GM23338 (cell line): ENCODE data around the gene SLC9A8. TPM values are rescaled to one million over a fixed set of nuclear protein-coding genes. Genes with fewer than 3 reads are reported as not detected.
A peak's percentile ranks its signal among the peaks of the same experiment; 100 is the strongest.

Source experiments
- ATAC-seq: fragments of 200-7000 bp; cut with Tn5 transposase; 3 replicates; pipeline ENCODE4 v1.9.1; 2020
- DNase-seq: peaks from one replicate; pipeline ENCODE4 v3.0.0-alpha.2; 2015; ENCODE audit warnings: low spot score
- H2AFZ ChIP-seq: fragments of 200-600 bp; sonication (generic); 2 replicates; pipeline ENCODE4 v1.8.0; 2016; ENCODE audit warnings: antibody characterized with exemption, mild to moderate bottlenecking, moderate library complexity
- H3F3A ChIP-seq: fragments of 200-600 bp; sonication (generic); replicated peaks from 2 replicates; pipeline ENCODE4 v1.8.0; 2017; ENCODE audit warnings: antibody characterized with exemption, mixed run types, low read depth
- H3K27ac ChIP-seq: fragments of 200-600 bp; sonication (generic); 2 replicates; pipeline ENCODE4 v1.6.1; 2016; ENCODE audit warnings: low read depth
- H3K27me3 ChIP-seq: fragments of 200-600 bp; sonication (generic); 2 replicates; pipeline ENCODE4 v1.8.0; 2016; ENCODE audit warnings: mild to moderate bottlenecking, mixed run types, moderate library complexity; ENCODE audit not compliant: insufficient read depth
- H3K36me3 ChIP-seq: fragments of 200-600 bp; sonication (generic); 2 replicates; pipeline ENCODE4 v1.8.0; 2016; ENCODE audit warnings: mild to moderate bottlenecking; ENCODE audit not compliant: insufficient read depth
- H3K4me1 ChIP-seq: fragments of 200-600 bp; sonication (generic); 2 replicates; pipeline ENCODE4 v1.8.0; 2016; ENCODE audit warnings: mild to moderate bottlenecking, moderate library complexity; ENCODE audit not compliant: insufficient read depth
- H3K4me2 ChIP-seq: fragments of 200-600 bp; sonication (generic); 2 replicates; pipeline ENCODE4 v1.7.1; 2017; ENCODE audit warnings: mixed run types
- H3K4me3 ChIP-seq: fragments of 200-600 bp; sonication (generic); 2 replicates; pipeline ENCODE4 v1.6.1; 2016; ENCODE audit warnings: mixed run types
- H3K79me2 ChIP-seq: fragments of 200-600 bp; sonication (generic); replicated peaks from 2 replicates; pipeline ENCODE4 v1.8.0; 2017; ENCODE audit warnings: mild to moderate bottlenecking; ENCODE audit not compliant: insufficient read depth
- H3K9me2 ChIP-seq: fragments of 200-600 bp; sonication (generic); 2 replicates; pipeline ENCODE4 v1.8.0; 2017; ENCODE audit not compliant: insufficient read depth
- H4K20me1 ChIP-seq: fragments of 200-600 bp; sonication (generic); replicated peaks from 2 replicates; pipeline ENCODE4 v1.8.0; 2017; ENCODE audit warnings: mild to moderate bottlenecking; ENCODE audit not compliant: insufficient read depth
- H3K27ac Mint-ChIP-seq: 2 replicates; pipeline ENCODE4 v1.8.0; 2020; ENCODE audit warnings: inconsistent platforms, mild to moderate bottlenecking, moderate library complexity, mixed read lengths
- H3K27me3 Mint-ChIP-seq: 3 replicates; pipeline ENCODE4 v1.8.0; 2022; ENCODE audit warnings: low read depth, mild to moderate bottlenecking, moderate library complexity, mixed read lengths, inconsistent platforms; ENCODE audit not compliant: insufficient read depth, poor library complexity
- H3K36me3 Mint-ChIP-seq: 3 replicates; pipeline ENCODE4 v1.8.0; 2021; ENCODE audit warnings: low read depth, mild to moderate bottlenecking, inconsistent platforms, moderate library complexity, mixed read lengths
- H3K4me1 Mint-ChIP-seq: 3 replicates; pipeline ENCODE4 v1.8.0; 2020; ENCODE audit warnings: mild to moderate bottlenecking, inconsistent platforms, mixed read lengths
- H3K4me3 Mint-ChIP-seq: 3 replicates; pipeline ENCODE4 v1.8.0; 2021; ENCODE audit warnings: moderate library complexity, mild to moderate bottlenecking, inconsistent platforms, mixed read lengths
- H3K9me3 Mint-ChIP-seq: 3 replicates; pipeline ENCODE4 v1.8.0; 2020; ENCODE audit warnings: moderate library complexity, mild to moderate bottlenecking, inconsistent platforms, mixed read lengths
- CREB1 ChIP-seq: fragments of 250-450 bp; sonication (Bioruptor Pico); IDR thresholded peaks from 2 replicates; pipeline ENCODE4 v1.5.0; 2020; ENCODE audit warnings: low read depth, mild to moderate bottlenecking, moderate library complexity
- POLR2AphosphoS5 ChIP-seq: IDR thresholded peaks from 2 replicates; pipeline ENCODE4 v1.6.1; 2016; ENCODE audit warnings: antibody characterized with exemption, low read depth
- STAT1 ChIP-seq: IDR thresholded peaks from one replicate; pipeline ENCODE4 v1.6.1; 2016; ENCODE audit warnings: antibody characterized with exemption; ENCODE audit not compliant: unreplicated experiment
- ZNF331 ChIP-seq: fragments of 250-450 bp; sonication (Bioruptor Pico); IDR thresholded peaks from 2 replicates; pipeline ENCODE4 v1.5.0; 2020; ENCODE audit warnings: low read depth, mild to moderate bottlenecking, moderate library complexity
- long read RNA-seq: library from polyadenylated mRNA; unstranded; transcript quantifications from one replicate; pipeline ENCODE4 v2.0.0, GENCODE V29; 2020; ENCODE audit not compliant: unreplicated experiment
- polyA plus RNA-seq: library from polyadenylated mRNA; unstranded; fragments of >200 nt; fragmentation: Nextera tagmentation; extraction: Ambion mirVana; gene quantifications from 2 replicates; pipeline ENCODE4 v1.2.1, GENCODE V29; 2016
- total RNA-seq: library from RNA; depleted of rRNA; stranded (reverse); fragments of >200 nt; shearing (Covaris generic); gene quantifications from 2 replicates; pipeline ENCODE4 v1.2.3, GENCODE V29; 2014; rRNA removed
- TF ChIP-seq, protein P1 (sequence below): IDR thresholded peaks from 2 replicates; pipeline ENCODE4 v1.6.1; 2016; ENCODE audit warnings: antibody characterized with exemption
- TF ChIP-seq, protein P2 (sequence below): fragments of 250-450 bp; sonication (Bioruptor Pico); IDR thresholded peaks from 2 replicates; pipeline ENCODE4 v1.5.0; 2020; ENCODE audit warnings: mild to moderate bottlenecking, moderate library complexity

Gene SLC9A8, protein sequence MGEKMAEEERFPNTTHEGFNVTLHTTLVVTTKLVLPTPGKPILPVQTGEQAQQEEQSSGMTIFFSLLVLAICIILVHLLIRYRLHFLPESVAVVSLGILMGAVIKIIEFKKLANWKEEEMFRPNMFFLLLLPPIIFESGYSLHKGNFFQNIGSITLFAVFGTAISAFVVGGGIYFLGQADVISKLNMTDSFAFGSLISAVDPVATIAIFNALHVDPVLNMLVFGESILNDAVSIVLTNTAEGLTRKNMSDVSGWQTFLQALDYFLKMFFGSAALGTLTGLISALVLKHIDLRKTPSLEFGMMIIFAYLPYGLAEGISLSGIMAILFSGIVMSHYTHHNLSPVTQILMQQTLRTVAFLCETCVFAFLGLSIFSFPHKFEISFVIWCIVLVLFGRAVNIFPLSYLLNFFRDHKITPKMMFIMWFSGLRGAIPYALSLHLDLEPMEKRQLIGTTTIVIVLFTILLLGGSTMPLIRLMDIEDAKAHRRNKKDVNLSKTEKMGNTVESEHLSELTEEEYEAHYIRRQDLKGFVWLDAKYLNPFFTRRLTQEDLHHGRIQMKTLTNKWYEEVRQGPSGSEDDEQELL
- total RNA-seq (6.4 and 7.0 TPM in 2 replicates), polyA plus RNA-seq (2.6 and 4.4 TPM in 2 replicates)
- long read RNA-seq, full-length matches to known transcripts = 1 of 3 reads
- long read RNA-seq, partial matches to known transcripts = 1 of 3 reads
- long read RNA-seq, other reads (novel, unspliced or antisense) = 1 of 3 reads

DNA sequence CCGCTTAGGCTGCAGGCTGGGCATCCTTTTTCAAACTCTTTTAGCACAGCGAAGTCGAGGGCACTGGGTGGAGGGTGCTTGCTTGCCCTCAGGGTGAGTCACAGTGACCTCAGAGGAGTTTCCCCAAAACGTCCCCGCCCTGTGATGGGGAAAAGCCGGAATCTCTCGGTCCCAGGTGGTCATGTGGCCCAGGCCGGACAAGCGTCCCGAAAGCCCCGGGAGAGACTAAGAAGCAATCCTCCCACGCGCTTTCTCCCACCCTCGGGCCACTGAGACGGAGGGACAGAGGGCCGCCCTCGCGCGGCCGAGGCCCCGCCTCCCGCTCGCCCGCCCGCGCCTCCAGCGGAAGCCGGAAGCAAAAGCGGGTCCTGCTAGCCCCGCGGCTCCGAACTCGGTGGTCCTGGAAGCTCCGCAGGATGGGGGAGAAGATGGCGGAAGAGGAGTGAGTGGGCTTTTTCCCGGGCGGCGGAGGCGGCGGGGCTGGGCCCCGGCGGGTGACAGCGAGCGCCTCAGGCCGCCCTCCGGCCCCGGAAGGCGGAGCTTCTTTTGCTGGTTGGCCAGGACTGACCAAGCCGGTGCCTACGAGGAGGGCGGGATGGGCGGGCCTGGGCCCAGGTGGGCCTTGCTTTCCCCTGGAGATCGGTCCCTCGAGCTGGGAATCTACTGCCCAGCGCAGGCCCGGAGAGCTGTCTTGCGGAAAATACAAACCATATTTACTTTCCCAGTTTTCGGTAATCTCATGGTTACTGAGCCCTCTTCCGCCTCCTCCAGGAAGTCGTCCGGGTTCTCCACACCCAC is at the start of gene SLC9A8:
Gene SLC9A8, plus strand, starts transcription at position 322 of the 798 bp plus-strand sequence. Its CDS starts 95 bp downstream, at position 417.
- peaks cover 8% of the 10 kb centered on the region; the same call in 1 of the 2 replicates for H3F3A ChIP-seq
- H4K20me1 ChIP-seq = no peaks in the 10 kb centered on the region
- H3K9me2 ChIP-seq = no peaks in the 10 kb centered on the region
- H3K9me3 Mint-ChIP-seq = no peaks in the 10 kb centered on the region
- H3K79me2 ChIP-seq = no peaks in the 10 kb centered on the region; the same call in 1 of the 2 replicates
- H3K27me3 Mint-ChIP-seq = peaks cover 4% of the 10 kb centered on the region
- peak; percentile 97 for ATAC-seq
- no peak for TF ChIP-seq STAT1
- TF ChIP-seq POLR2AphosphoS5 = peak; percentile 74
- TF ChIP-seq CREB1 (CRISPR knock-in tag) = peak; percentile 66
- TF ChIP-seq, protein P1, sequence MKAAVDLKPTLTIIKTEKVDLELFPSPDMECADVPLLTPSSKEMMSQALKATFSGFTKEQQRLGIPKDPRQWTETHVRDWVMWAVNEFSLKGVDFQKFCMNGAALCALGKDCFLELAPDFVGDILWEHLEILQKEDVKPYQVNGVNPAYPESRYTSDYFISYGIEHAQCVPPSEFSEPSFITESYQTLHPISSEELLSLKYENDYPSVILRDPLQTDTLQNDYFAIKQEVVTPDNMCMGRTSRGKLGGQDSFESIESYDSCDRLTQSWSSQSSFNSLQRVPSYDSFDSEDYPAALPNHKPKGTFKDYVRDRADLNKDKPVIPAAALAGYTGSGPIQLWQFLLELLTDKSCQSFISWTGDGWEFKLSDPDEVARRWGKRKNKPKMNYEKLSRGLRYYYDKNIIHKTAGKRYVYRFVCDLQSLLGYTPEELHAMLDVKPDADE = peak; percentile 67
- no peak for TF ChIP-seq ZNF331
- no peaks in the 10 kb centered on the region; the same call in 1 of the 2 replicates for H3K36me3 ChIP-seq
- DNase-seq = peak; percentile 91
- peaks cover 12% of the 10 kb centered on the region for H3K36me3 Mint-ChIP-seq
- peak within 1 kb of the TSS; percentile 99 for H3K27ac ChIP-seq
- H3K27me3 ChIP-seq = no peaks in the 10 kb centered on the region
- H2AFZ ChIP-seq = peak within 1 kb of the TSS; percentile 99
- H3K4me3 ChIP-seq = peak within 1 kb of the TSS; percentile 98
- H3K4me3 Mint-ChIP-seq = peak within 1 kb of the TSS; percentile 98
- H3K4me1 Mint-ChIP-seq = peaks cover 18% of the 10 kb centered on the region
- peak within 1 kb of the TSS; percentile 98 for H3K27ac Mint-ChIP-seq
- peaks cover 13% of the 10 kb centered on the region for H3K4me1 ChIP-seq
- peak within 1 kb of the TSS; percentile 97 for H3K4me2 ChIP-seq

DNA sequence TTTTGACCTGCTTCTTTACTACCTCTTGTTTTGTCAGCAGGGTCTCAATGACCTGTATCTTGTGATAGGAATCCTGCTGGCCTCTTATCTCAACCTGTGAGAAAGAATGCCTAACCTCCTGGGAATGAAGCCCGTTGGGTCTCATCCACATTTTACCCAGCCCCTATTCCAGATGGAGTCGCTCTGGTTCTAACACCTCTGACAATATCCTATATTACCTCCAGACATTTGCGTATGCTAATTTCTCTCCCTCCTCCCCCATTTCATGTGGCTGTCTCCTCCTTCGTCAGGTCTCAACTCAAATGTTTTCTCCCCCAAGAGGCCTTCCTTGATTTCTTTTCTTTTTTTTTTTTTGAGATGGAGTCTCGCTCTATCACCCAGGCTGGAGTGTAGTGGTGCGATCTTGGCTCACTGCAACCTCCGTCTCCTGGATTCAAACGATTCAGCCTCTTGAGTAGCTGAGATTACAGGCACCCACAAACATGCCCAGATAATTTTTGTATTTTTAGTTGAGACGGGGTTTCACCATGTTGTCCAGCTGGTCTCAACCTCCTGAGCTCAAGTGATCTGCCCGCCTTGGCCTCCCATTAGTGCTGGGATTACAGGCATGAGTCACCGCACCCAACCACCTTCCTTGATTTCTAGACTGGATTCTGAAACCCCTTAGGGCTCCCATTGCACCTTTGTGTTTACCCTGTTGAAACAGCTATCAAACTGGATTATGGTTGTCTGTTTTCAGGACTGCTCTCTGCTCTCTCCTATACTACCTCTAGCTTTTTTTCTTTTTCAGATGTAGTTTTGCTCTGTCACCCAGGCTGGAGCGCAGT is 49.5 kb upstream of the SLC9A8 start:
- Histone ChIP-seq H3K27ac (0 out of 2 replicates have a peak overlapping the region, but pooled peaks have one; percentile 23), H3K4me1 (peaks cover 47% of the 10 kb centered on the region), H3K4me3 (no peak overlapping the region), H4K20me1 (no peaks in the 10 kb centered on the region), H3K79me2 (no peaks in the 10 kb centered on the region), H2AFZ (0 out of 2 replicates have a peak overlapping the region, but pooled peaks have one; percentile 48), H3K36me3 (no peaks in the 10 kb centered on the region), H3K4me2 (no peak overlapping the region), H3K9me2 (0 out of 2 replicates have a peak, but pooled peaks cover 6% of the 10 kb centered on the region), H3F3A (peaks cover 3% of the 10 kb centered on the region; the same call in 1 of the 2 replicates), H3K27me3 (no peaks in the 10 kb centered on the region)
- ATAC-seq (peak; percentile 13; the same call in 2 of the 3 replicates), DNase-seq (peak; percentile 32)
- H3K4me3 Mint-ChIP-seq = no peak overlapping the region
- no peaks in the 10 kb centered on the region; the same call in 2 of the 3 replicates for H3K36me3 Mint-ChIP-seq
- peaks cover 52% of the 10 kb centered on the region for H3K4me1 Mint-ChIP-seq
- no peaks in the 10 kb centered on the region for H3K9me3 Mint-ChIP-seq
- H3K27ac Mint-ChIP-seq = no peak overlapping the region; the same call in 1 of the 2 replicates
- peaks cover 15% of the 10 kb centered on the region for H3K27me3 Mint-ChIP-seq
- TF ChIP-seq, protein P2, sequence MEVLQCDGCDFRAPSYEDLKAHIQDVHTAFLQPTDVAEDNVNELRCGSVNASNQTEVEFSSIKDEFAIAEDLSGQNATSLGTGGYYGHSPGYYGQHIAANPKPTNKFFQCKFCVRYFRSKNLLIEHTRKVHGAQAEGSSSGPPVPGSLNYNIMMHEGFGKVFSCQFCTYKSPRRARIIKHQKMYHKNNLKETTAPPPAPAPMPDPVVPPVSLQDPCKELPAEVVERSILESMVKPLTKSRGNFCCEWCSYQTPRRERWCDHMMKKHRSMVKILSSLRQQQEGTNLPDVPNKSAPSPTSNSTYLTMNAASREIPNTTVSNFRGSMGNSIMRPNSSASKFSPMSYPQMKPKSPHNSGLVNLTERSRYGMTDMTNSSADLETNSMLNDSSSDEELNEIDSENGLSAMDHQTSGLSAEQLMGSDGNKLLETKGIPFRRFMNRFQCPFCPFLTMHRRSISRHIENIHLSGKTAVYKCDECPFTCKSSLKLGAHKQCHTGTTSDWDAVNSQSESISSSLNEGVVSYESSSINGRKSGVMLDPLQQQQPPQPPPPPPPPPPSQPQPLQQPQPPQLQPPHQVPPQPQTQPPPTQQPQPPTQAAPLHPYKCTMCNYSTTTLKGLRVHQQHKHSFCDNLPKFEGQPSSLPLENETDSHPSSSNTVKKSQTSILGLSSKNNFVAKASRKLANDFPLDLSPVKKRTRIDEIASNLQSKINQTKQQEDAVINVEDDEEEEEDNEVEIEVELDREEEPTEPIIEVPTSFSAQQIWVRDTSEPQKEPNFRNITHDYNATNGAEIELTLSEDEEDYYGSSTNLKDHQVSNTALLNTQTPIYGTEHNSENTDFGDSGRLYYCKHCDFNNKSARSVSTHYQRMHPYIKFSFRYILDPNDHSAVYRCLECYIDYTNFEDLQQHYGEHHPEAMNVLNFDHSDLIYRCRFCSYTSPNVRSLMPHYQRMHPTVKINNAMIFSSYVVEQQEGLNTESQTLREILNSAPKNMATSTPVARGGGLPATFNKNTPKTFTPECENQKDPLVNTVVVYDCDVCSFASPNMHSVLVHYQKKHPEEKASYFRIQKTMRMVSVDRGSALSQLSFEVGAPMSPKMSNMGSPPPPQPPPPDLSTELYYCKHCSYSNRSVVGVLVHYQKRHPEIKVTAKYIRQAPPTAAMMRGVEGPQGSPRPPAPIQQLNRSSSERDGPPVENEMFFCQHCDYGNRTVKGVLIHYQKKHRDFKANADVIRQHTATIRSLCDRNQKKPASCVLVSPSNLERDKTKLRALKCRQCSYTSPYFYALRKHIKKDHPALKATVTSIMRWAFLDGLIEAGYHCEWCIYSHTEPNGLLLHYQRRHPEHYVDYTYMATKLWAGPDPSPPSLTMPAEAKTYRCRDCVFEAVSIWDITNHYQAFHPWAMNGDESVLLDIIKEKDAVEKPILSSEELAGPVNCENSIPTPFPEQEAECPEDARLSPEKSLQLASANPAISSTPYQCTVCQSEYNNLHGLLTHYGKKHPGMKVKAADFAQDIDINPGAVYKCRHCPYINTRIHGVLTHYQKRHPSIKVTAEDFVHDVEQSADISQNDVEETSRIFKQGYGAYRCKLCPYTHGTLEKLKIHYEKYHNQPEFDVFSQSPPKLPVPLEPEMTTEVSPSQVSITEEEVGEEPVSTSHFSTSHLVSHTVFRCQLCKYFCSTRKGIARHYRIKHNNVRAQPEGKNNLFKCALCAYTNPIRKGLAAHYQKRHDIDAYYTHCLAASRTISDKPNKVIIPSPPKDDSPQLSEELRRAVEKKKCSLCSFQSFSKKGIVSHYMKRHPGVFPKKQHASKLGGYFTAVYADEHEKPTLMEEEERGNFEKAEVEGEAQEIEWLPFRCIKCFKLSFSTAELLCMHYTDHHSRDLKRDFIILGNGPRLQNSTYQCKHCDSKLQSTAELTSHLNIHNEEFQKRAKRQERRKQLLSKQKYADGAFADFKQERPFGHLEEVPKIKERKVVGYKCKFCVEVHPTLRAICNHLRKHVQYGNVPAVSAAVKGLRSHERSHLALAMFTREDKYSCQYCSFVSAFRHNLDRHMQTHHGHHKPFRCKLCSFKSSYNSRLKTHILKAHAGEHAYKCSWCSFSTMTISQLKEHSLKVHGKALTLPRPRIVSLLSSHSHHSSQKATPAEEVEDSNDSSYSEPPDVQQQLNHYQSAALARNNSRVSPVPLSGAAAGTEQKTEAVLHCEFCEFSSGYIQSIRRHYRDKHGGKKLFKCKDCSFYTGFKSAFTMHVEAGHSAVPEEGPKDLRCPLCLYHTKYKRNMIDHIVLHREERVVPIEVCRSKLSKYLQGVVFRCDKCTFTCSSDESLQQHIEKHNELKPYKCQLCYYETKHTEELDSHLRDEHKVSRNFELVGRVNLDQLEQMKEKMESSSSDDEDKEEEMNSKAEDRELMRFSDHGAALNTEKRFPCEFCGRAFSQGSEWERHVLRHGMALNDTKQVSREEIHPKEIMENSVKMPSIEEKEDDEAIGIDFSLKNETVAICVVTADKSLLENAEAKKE (CRISPR knock-in tag) = no peak
- TF ChIP-seq CREB1 (CRISPR knock-in tag) = no peak
- TF ChIP-seq, protein P1 = no peak
